Mesangial cell (primary cell): ENCODE measurements around the gene DDB1. TPM values are rescaled to one million over a fixed set of nuclear protein-coding genes. Genes with fewer than 3 reads are reported as not detected.

ENCODE experiments used
- total RNA-seq: library from RNA; depleted of rRNA; stranded (reverse); fragments of >200 nt; gene quantifications from 2 replicates; pipeline ENCODE4 v1.2.3, GENCODE V29; 2015

The DDB1 gene
- total RNA-seq, result 168 and 192 TPM in 2 replicates

DNA sequence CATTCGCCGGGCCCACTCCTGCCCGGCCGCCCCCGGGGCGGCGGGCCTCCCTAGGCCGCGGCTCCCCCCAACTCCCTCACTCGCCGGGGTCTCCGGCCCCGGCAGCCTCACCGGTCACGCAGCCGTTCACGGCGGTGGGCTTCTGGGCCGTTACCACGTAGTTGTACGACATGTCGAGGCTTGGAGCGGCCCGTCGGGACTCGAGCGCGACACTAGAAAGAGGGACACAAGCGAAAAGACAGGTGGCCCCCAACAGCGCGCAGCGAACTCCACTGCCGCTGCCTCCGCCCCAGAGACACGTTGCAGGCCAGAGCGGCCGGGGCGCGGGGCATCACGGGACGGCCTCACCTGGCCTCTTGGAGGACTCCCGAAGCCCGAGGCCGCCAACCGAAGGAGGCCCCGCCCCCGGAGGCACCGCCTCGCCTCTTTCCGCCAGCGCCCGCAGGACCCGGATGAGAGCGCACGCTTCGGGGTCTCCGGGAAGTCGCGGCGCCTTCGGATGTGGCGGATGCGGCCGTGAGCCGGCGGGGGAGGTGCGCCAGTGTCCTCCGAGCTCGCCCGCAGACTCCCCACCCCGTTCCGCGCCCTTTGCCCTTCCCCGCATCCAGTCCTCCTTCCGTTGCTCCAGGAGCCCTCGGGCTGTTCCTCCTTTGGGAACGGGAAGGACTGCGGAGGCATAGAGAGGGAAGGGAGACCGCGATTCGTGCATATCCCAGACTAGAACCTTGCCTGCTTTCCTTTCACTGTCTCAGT lies at the start of gene DDB1, which contains the start of gene TKFC:
DDB1 (minus strand) TSS at position 309 of the 753 bp plus-strand sequence; CDS start at position 172, 137 bp downstream.
TKFC (plus strand) TSS at position 432 of the 753 bp plus-strand sequence. CDS start 1,501 bp downstream, outside the sequence.

DNA sequence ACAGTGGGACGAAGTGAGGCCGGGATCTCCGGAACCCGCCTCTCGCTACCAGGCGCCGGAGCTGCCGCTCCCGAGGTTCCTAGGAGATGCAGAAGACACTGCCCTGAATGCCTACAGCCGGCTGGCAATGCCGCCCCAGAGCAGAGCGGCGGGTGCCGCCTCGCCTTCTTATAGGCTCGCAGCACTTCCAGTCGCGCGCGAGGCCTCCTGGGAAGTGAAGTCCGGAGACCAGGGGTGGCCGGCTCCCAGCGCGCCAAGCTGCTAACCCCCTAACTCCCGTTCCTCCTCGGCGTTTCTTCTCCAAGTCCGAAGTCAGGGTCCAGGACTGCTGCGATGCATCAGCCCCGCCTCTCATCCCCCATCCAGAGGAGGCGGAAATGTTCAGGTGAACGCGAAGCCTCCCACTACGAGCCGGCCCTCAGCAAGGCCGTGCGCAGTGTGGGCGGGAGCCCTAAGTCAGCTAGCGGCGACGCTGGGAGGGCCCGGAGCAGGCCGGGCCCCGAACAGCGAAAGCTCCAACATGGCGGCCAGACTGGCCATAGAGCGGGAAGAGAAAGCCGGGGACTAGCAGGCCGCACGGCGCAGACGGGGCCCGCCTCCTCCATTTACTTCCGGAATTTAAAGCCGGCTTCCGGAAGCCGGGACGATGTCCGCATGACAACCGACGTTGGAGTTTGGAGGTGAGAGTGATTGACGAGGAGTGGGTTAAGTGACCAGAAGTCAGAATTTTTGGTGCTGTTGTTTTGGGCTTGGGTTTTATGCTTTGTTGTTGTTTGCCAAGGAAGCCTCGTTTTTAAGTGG lies 29.0 kb upstream of the DDB1 start, which contains the start of the genes CYB561A3 and TMEM138:
CYB561A3 (minus strand) TSS at position 142 of the 801 bp plus-strand sequence. CDS start 5,169 bp downstream, outside the sequence.
TMEM138 (plus strand) TSS at position 634 of the 801 bp plus-strand sequence. CDS start 2,017 bp downstream, outside the sequence.

DNA sequence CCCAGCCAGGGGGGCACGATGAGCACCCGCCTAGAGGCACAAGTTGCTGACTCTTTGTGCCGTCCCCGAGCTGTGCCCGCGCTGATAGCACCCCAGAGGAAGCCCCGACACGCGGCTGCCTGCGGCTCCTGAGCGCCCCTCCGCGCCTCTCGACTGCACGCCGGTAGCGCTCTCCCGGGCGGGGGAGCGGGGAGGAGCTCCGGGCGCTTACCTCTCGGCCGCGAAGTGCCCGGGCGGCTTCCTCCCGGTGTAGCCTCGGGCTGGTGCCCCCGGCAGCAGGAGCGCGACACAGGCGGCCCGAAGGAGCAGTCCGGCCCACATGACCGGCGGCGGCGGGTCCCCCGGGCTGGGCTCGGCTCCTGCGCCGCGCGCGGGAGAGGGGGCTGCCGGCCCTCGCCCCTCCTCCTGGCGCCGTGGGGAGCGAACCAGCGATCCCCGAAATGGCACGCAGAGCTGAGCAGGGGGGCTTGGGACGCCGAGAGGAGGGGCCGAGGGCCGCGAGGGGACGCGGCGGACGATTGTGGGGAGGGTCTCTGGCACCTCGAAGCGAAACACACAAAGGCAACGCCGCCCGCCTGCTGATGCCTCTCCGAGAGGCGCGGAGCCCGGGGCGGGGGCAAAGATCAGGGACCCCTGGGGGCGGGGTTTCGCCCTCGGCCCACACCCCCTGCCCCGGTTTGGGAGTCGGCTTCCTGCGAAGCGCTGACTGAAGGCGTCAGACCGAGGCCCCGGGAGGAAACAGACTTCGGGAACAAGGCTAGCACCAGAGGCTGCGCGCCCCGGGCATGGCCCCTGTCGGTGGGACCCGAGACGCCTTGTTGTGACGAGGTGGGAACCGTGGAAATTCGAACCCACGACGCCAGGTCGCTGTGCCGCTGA lies 37.9 kb downstream of the DDB1 start, which contains the start of gene VWCE:
VWCE (minus strand) TSS at position 600 of the 879 bp plus-strand sequence; CDS start at position 321, 279 bp downstream.

Other genes with a start within 250 kb of the DDB1 start
- gene CD5, start 230.6 kb downstream of the DDB1 start, total RNA-seq, result not detected in 2 replicates
- 14.2 and 16.9 TPM in 2 replicates for gene VPS37C, start 171.7 kb downstream of the DDB1 start, total RNA-seq
- gene PGA3, start 129.6 kb downstream of the DDB1 start, total RNA-seq, result not detected in 2 replicates
- gene PGA4, start 110.8 kb downstream of the DDB1 start, total RNA-seq, result not detected in 2 replicates
- gene PGA5, start 91.9 kb downstream of the DDB1 start, total RNA-seq, result not detected in 2 replicates
- gene VWCE, start 37.8 kb downstream of the DDB1 start, total RNA-seq, result 0.49 and 2.2 TPM in 2 replicates
- gene TKFC, start 123 bp upstream of the DDB1 start, total RNA-seq, result 25.3 and 50.5 TPM in 2 replicates
- 50.5 and 56.3 TPM in 2 replicates for gene CYB561A3, start 28.8 kb upstream of the DDB1 start, total RNA-seq
- gene TMEM138, start 29.3 kb upstream of the DDB1 start, total RNA-seq, result 12.5 and 36.2 TPM in 2 replicates
- gene TMEM216, start 59.5 kb upstream of the DDB1 start, total RNA-seq, result 11.7 and 18.1 TPM in 2 replicates
- gene CPSF7, start 96.9 kb upstream of the DDB1 start, total RNA-seq, result 35.5 and 39.1 TPM in 2 replicates
- 45.1 and 47.8 TPM in 2 replicates for gene SDHAF2, start 97.0 kb upstream of the DDB1 start, total RNA-seq
- not detected in 2 replicates for gene LRRC10B, start 175.6 kb upstream of the DDB1 start, total RNA-seq
- 0.16 and 4.8 TPM in 2 replicates for gene SYT7, start 248.0 kb upstream of the DDB1 start, total RNA-seq